Astrocyte (in vitro differentiated cells and primary cell): ENCODE results near the gene ATXN1. TPM values are rescaled to one million over a fixed set of nuclear protein-coding genes. Genes with fewer than 3 reads are reported as not detected.
A peak's percentile ranks its signal among the peaks of the same experiment; 100 is the strongest.

Source experiments
- DNase-seq: peaks from one replicate; pipeline ENCODE4 v3.0.0-alpha.2; 2010; ENCODE audit warnings: low read depth
- FAIRE-seq: peaks from 2 replicates; lab custom pipeline; 2011; peaks lifted over from hg19 to GRCh38; lab: Jason Lieb, UNC
- H2AFZ ChIP-seq: 2 replicates; pipeline ENCODE4 v1.6.0; 2012; ENCODE audit warnings: low read depth, low read length, inconsistent platforms
- H3K27ac ChIP-seq: 2 replicates; pipeline ENCODE4 v1.5.1; 2011; ENCODE audit warnings: low read depth, low read length, inconsistent platforms
- H3K27me3 ChIP-seq: 2 replicates; pipeline ENCODE4 v1.6.0; 2011; ENCODE audit warnings: low read length, inconsistent platforms; ENCODE audit not compliant: insufficient read depth
- H3K36me3 ChIP-seq: 2 replicates; pipeline ENCODE4 v1.5.1; 2011; ENCODE audit warnings: low read length, inconsistent platforms; ENCODE audit not compliant: insufficient read depth
- H3K4me1 ChIP-seq: 2 replicates; pipeline ENCODE4 v1.5.1; 2011; ENCODE audit warnings: low read length, inconsistent platforms; ENCODE audit not compliant: insufficient read depth
- H3K4me2 ChIP-seq: 2 replicates; pipeline ENCODE4 v1.6.0; 2012; ENCODE audit warnings: low read length, inconsistent platforms
- H3K4me3 ChIP-seq: 2 replicates; pipeline ENCODE4 v1.5.1; 2011; ENCODE audit warnings: low read depth, mild to moderate bottlenecking, low read length, inconsistent platforms; ENCODE audit not compliant: insufficient read depth
- H3K79me2 ChIP-seq: 2 replicates; pipeline ENCODE4 v1.6.0; 2012; ENCODE audit warnings: mild to moderate bottlenecking, low read length, inconsistent platforms; ENCODE audit not compliant: insufficient read depth
- H3K9ac ChIP-seq: 2 replicates; pipeline ENCODE4 v1.6.0; 2012; ENCODE audit warnings: mild to moderate bottlenecking, low read length, inconsistent platforms
- H3K9me3 ChIP-seq: 2 replicates; pipeline ENCODE4 v1.5.1; 2012; ENCODE audit warnings: low read depth, mild to moderate bottlenecking, low read length, inconsistent platforms; ENCODE audit not compliant: insufficient read depth
- H4K20me1 ChIP-seq: 2 replicates; pipeline ENCODE4 v1.6.0; 2012; ENCODE audit warnings: low read length, inconsistent platforms; ENCODE audit not compliant: insufficient read depth
- H3K27ac Mint-ChIP-seq: one replicate; pipeline ENCODE4 v1.8.0; 2021; ENCODE audit warnings: mild to moderate bottlenecking, mixed read lengths; ENCODE audit not compliant: unreplicated experiment
- H3K27me3 Mint-ChIP-seq: one replicate; pipeline ENCODE4 v1.8.0; 2021; ENCODE audit warnings: low read depth, mixed read lengths; ENCODE audit not compliant: unreplicated experiment
- H3K36me3 Mint-ChIP-seq: one replicate; pipeline ENCODE4 v1.8.0; 2021; ENCODE audit warnings: low read depth, mixed read lengths; ENCODE audit not compliant: unreplicated experiment
- H3K4me1 Mint-ChIP-seq: one replicate; pipeline ENCODE4 v1.8.0; 2021; ENCODE audit warnings: low read depth, mixed read lengths; ENCODE audit not compliant: unreplicated experiment
- H3K4me3 Mint-ChIP-seq: one replicate; pipeline ENCODE4 v1.8.0; 2021; ENCODE audit warnings: mild to moderate bottlenecking, moderate library complexity, mixed read lengths; ENCODE audit not compliant: unreplicated experiment
- H3K9me3 Mint-ChIP-seq: one replicate; pipeline ENCODE4 v1.8.0; 2021; ENCODE audit warnings: mild to moderate bottlenecking, mixed read lengths; ENCODE audit not compliant: unreplicated experiment
- CTCF ChIP-seq: IDR thresholded peaks from 2 replicates; pipeline ENCODE4 v1.5.1; 2011; ENCODE audit warnings: low read depth, mild to moderate bottlenecking, inconsistent platforms, low read length, moderate library complexity; ENCODE audit not compliant: insufficient read depth
- EZH2 ChIP-seq: IDR thresholded peaks from 2 replicates; pipeline ENCODE4 v1.6.1; 2012; ENCODE audit warnings: mild to moderate bottlenecking, low read length, inconsistent platforms; ENCODE audit not compliant: insufficient read depth
- total RNA-seq: library from RNA; stranded (reverse); gene quantifications from 2 replicates; pipeline ENCODE4 v1.2.1, GENCODE V29; 2021

Gene ATXN1
- total RNA-seq, 1 donor from 2014 or later, result 70.9 TPM

- H3K4me1 Mint-ChIP-seq, result peaks cover 44% of the 10 kb centered on the region
- no peaks in the 10 kb centered on the region for H3K27me3 ChIP-seq
- H3K36me3 Mint-ChIP-seq, result no peaks in the 10 kb centered on the region
- TF ChIP-seq EZH2 (no peak), CTCF (no peak)
- FAIRE-seq (no peak), DNase-seq (peak; percentile 86)
- H3K9me3 ChIP-seq, result no peaks in the 10 kb centered on the region
- peak overlapping the region; percentile 84 for H3K4me3 ChIP-seq
- H3K36me3 ChIP-seq, result no peaks in the 10 kb centered on the region
- H3K4me2 ChIP-seq, result peak overlapping the region; percentile 97
- H3K9ac ChIP-seq, result peak overlapping the region; percentile 99
- peak overlapping the region; percentile 50 for H2AFZ ChIP-seq
- H3K27ac ChIP-seq, result peak overlapping the region; percentile 94
- peaks cover 55% of the 10 kb centered on the region for H3K4me1 ChIP-seq
- peak overlapping the region; percentile 96 for H3K27ac Mint-ChIP-seq
- H3K27me3 Mint-ChIP-seq, result no peaks in the 10 kb centered on the region
- H3K79me2 ChIP-seq, result peaks cover 56% of the 10 kb centered on the region
- H3K4me3 Mint-ChIP-seq, result peak overlapping the region; percentile 100
- no peaks in the 10 kb centered on the region for H3K9me3 Mint-ChIP-seq
- peaks cover 23% of the 10 kb centered on the region for H4K20me1 ChIP-seq
Observed at GRCh38 chr6:16761471-16762267, 409 bp upstream of the ATXN1 start.

- H3K4me1 ChIP-seq, result peaks cover 41% of the 10 kb centered on the region
- TF ChIP-seq EZH2, result no peak
- no peak for TF ChIP-seq CTCF
- Mint-ChIP-seq H3K36me3 (no peaks in the 10 kb centered on the region), H3K9me3 (no peaks in the 10 kb centered on the region), H3K4me3 (peak overlapping the region; percentile 95), H3K27ac (peak overlapping the region; percentile 76), H3K4me1 (peaks cover 48% of the 10 kb centered on the region), H3K27me3 (no peaks in the 10 kb centered on the region)
- peak overlapping the region; percentile 84 for H3K4me3 ChIP-seq
- H3K27ac ChIP-seq, result peak overlapping the region; percentile 94
- H4K20me1 ChIP-seq, result peaks cover 30% of the 10 kb centered on the region
- H3K9ac ChIP-seq, result peak overlapping the region; percentile 99
- no peaks in the 10 kb centered on the region for H3K9me3 ChIP-seq
- no peaks in the 10 kb centered on the region for H3K36me3 ChIP-seq
- no peak overlapping the region for H2AFZ ChIP-seq
- DNase-seq (peak; percentile 81), FAIRE-seq (no peak)
- H3K4me2 ChIP-seq, result peak overlapping the region; percentile 88
- peaks cover 74% of the 10 kb centered on the region for H3K79me2 ChIP-seq
- no peaks in the 10 kb centered on the region for H3K27me3 ChIP-seq
Observed at GRCh38 chr6:16759646-16760515, 1.4 kb downstream of the ATXN1 start.
